Fibroblast of lung (primary cell): ENCODE results near the gene C1orf210.

Experiments used
- EZH2 ChIP-seq: IDR thresholded peaks from 2 replicates; pipeline ENCODE4 v1.5.1; 2012; ENCODE audit warnings: low read length, control low read depth, mild to moderate bottlenecking; ENCODE audit errors: missing control alignments
- TF ChIP-seq, protein P1 (sequence below), 2 donors: IDR thresholded peaks in 1 of 2; conservative IDR thresholded peaks in 1 of 2; 1 replicate in 1 of 2; 2 replicates in 1 of 2; pipeline ENCODE4 v1.5.1; 2011 to 2012; ENCODE audit warnings: low read length in 2 of 2, control low read depth in 1 of 2, inconsistent platforms in 1 of 2, low read depth in 1 of 2, mild to moderate bottlenecking in 1 of 2

DNA sequence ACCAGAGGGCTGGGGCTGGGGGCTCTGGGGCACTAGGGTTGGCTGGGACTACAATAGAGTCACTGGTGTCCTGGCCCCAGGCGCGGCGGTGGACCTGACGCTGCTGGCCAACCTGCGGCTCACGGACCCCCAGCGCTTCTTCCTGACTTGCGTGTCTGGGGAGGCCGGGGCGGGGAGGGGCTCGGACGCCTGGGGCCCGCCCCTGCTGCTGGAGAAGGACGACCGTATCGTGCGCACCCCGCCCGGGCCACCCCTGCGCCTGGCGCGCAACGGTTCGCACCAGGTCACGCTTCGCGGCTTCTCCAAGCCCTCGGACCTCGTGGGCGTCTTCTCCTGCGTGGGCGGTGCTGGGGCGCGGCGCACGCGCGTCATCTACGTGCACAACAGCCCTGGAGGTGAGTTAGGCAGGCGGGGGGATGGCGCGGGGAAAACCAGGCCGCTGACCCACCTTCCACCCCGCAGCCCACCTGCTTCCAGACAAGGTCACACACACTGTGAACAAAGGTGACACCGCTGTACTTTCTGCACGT, 19.5 kb upstream of the C1orf210 start:
- TF ChIP-seq, protein P1, sequence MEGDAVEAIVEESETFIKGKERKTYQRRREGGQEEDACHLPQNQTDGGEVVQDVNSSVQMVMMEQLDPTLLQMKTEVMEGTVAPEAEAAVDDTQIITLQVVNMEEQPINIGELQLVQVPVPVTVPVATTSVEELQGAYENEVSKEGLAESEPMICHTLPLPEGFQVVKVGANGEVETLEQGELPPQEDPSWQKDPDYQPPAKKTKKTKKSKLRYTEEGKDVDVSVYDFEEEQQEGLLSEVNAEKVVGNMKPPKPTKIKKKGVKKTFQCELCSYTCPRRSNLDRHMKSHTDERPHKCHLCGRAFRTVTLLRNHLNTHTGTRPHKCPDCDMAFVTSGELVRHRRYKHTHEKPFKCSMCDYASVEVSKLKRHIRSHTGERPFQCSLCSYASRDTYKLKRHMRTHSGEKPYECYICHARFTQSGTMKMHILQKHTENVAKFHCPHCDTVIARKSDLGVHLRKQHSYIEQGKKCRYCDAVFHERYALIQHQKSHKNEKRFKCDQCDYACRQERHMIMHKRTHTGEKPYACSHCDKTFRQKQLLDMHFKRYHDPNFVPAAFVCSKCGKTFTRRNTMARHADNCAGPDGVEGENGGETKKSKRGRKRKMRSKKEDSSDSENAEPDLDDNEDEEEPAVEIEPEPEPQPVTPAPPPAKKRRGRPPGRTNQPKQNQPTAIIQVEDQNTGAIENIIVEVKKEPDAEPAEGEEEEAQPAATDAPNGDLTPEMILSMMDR (conservative IDR thresholded peaks at IDR 0.05 in 1 of 2, IDR thresholded peaks at IDR 0.05 in 1 of 2; ENCODE audit: low read depth in 1 of 2, low read length in 2 of 2): no peak
- TF ChIP-seq EZH2: no peak
